Keratinocyte (primary cell): ENCODE measurements around the gene COG5. TPM values are rescaled to one million over a fixed set of nuclear protein-coding genes. Genes with fewer than 3 reads are reported as not detected.

Experiments used
- DNase-seq: peaks from one replicate; pipeline ENCODE4 v3.0.0-alpha.2; 2011; ENCODE audit warnings: low read depth, missing footprints, low spot score
- FAIRE-seq: peaks from 2 replicates; lab custom pipeline; 2011; peaks lifted over from hg19 to GRCh38; lab: Jason Lieb, UNC
- H2AFZ ChIP-seq: 2 replicates; pipeline ENCODE4 v1.6.0; 2012; ENCODE audit warnings: low read length, control low read depth, inconsistent platforms; ENCODE audit not compliant: control insufficient read depth
- H3K27ac ChIP-seq: 2 replicates; pipeline ENCODE4 v1.5.1; 2011; ENCODE audit warnings: low read length; ENCODE audit not compliant: control insufficient read depth, insufficient read depth
- H3K27me3 ChIP-seq: 3 replicates; pipeline ENCODE4 v1.6.0; 2011; ENCODE audit warnings: low read length; ENCODE audit not compliant: control insufficient read depth, insufficient read depth; ENCODE audit errors: extremely low read depth
- H3K36me3 ChIP-seq, 2 experiments: 2 replicates in 1 of 2; 3 replicates in 1 of 2; pipeline ENCODE4 v1.5.1; 2011; ENCODE audit warnings: low read length in 2 of 2, mild to moderate bottlenecking in 1 of 2; ENCODE audit not compliant: control insufficient read depth in 2 of 2, insufficient read depth in 2 of 2; ENCODE audit errors: extremely low read depth in 1 of 2
- H3K4me1 ChIP-seq: 3 replicates; pipeline ENCODE4 v1.5.1; 2011; ENCODE audit warnings: low read length; ENCODE audit not compliant: control insufficient read depth, insufficient read depth; ENCODE audit errors: extremely low read depth
- H3K4me2 ChIP-seq: 3 replicates; pipeline ENCODE4 v1.6.0; 2011; ENCODE audit warnings: low read depth, low read length; ENCODE audit not compliant: control insufficient read depth, insufficient read depth; ENCODE audit errors: extremely low read depth
- H3K4me3 ChIP-seq, 3 experiments: fragments of 200-600 bp in 1 of 3; sonication (generic) in 1 of 3; 2 replicates in 2 of 3; 3 replicates in 1 of 3; pipeline ENCODE4 v1.5.1; 2011 to 2016; ENCODE audit warnings: low read length in 3 of 3, mild to moderate bottlenecking in 3 of 3, control low read depth in 2 of 3, inconsistent platforms in 1 of 3, low read depth in 1 of 3, mixed read lengths in 1 of 3, mixed run types in 1 of 3, moderate library complexity in 1 of 3; ENCODE audit not compliant: control insufficient read depth in 2 of 3, insufficient read depth in 2 of 3; ENCODE audit errors: extremely low read depth in 1 of 3
- H3K79me2 ChIP-seq: 2 replicates; pipeline ENCODE4 v1.6.0; 2012; ENCODE audit warnings: low read length; ENCODE audit not compliant: control insufficient read depth, insufficient read depth
- H3K9ac ChIP-seq: 3 replicates; pipeline ENCODE4 v1.6.0; 2011; ENCODE audit warnings: low read length; ENCODE audit not compliant: control insufficient read depth, insufficient read depth; ENCODE audit errors: extremely low read depth
- H3K9me1 ChIP-seq: 3 replicates; pipeline ENCODE4 v1.6.0; 2011; ENCODE audit warnings: low read length; ENCODE audit not compliant: control insufficient read depth, insufficient read depth; ENCODE audit errors: extremely low read depth
- H3K9me3 ChIP-seq: 2 replicates; pipeline ENCODE4 v1.5.1; 2012; ENCODE audit warnings: low read depth, low read length; ENCODE audit not compliant: control insufficient read depth
- H4K20me1 ChIP-seq: 3 replicates; pipeline ENCODE4 v1.6.0; 2011; ENCODE audit warnings: low read length; ENCODE audit not compliant: control insufficient read depth, insufficient read depth; ENCODE audit errors: extremely low read depth
- EZH2 ChIP-seq: IDR thresholded peaks from one replicate; pipeline ENCODE4 v1.6.1; 2012; ENCODE audit warnings: inconsistent platforms, mild to moderate bottlenecking, low read length, moderate library complexity
- dilution Hi-C: fragments of 300-500 bp; cut with MboI; formaldehyde crosslinking; loops from one replicate; pipeline ENCODE4 v1.7.0; 2020; ENCODE audit warnings: low sequenced_read_pairs; ENCODE audit not compliant: extremely low pct_ligation_motif_present
- polyA plus RNA-seq, 5 experiments: library from polyadenylated mRNA; depleted of rRNA in 3 of 5; stranded (reverse) in 3 of 5; stranded (forward) in 1 of 5; unstranded in 1 of 5; fragments of >200 nt; gene quantifications; 1 replicate in 1 of 5; 2 replicates in 3 of 5; 3 replicates in 1 of 5; pipeline versions ENCODE4 v1.2.1 to v1.2.3, GENCODE V29; 2011 to 2012; ENCODE audit warnings: missing spikeins in 2 of 5, low read depth in 1 of 5, low replicate concordance in 1 of 5
- TF ChIP-seq, protein P1 (sequence below), 3 experiments: IDR thresholded peaks in 1 of 3; conservative IDR thresholded peaks in 1 of 3; optimal IDR thresholded peaks in 1 of 3; 2 replicates in 2 of 3; 3 replicates in 1 of 3; pipeline versions ENCODE3 to v1.5.1; 2011; ENCODE audit warnings: low read length in 3 of 3, mild to moderate bottlenecking in 3 of 3, moderate library complexity in 2 of 3, control low read depth in 1 of 3, inconsistent platforms in 1 of 3; ENCODE audit not compliant: insufficient read depth in 2 of 3; ENCODE audit errors: extremely low read depth in 1 of 3

COG5 gene
- polyA plus RNA-seq, 1 donor (not counting 4 experiments of a cell fraction or from before 2014, with no cell fraction given), result 50.7 TPM

DNA sequence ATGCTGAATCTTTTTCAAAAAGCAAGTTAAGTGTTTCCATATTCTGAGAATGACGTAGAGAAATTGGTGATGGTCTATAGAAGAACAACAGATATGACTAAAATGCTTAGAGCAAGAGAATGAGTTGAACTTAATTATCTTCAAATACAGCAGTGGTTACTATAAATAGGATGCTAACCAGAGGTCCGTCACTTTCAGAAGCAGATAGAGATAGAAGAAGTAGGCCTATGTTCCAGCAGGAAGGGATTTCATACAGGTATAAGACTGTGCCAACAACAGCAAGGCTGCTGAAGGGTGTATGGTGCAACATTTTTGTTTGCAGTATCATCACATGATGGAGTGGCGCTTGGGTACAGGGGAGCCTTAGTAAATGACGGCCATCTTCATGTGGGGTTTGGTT lies 326.3 kb downstream of the COG5 start:
- DNase-seq (no peak), FAIRE-seq (no peak)
- no peak overlapping the region for H3K27ac ChIP-seq
- H3K9ac ChIP-seq, result no peak overlapping the region
- no peak overlapping the region for H2AFZ ChIP-seq
- no peaks in the 10 kb centered on the region for H3K27me3 ChIP-seq
- TF ChIP-seq EZH2, result no peak
- TF ChIP-seq, protein P1, sequence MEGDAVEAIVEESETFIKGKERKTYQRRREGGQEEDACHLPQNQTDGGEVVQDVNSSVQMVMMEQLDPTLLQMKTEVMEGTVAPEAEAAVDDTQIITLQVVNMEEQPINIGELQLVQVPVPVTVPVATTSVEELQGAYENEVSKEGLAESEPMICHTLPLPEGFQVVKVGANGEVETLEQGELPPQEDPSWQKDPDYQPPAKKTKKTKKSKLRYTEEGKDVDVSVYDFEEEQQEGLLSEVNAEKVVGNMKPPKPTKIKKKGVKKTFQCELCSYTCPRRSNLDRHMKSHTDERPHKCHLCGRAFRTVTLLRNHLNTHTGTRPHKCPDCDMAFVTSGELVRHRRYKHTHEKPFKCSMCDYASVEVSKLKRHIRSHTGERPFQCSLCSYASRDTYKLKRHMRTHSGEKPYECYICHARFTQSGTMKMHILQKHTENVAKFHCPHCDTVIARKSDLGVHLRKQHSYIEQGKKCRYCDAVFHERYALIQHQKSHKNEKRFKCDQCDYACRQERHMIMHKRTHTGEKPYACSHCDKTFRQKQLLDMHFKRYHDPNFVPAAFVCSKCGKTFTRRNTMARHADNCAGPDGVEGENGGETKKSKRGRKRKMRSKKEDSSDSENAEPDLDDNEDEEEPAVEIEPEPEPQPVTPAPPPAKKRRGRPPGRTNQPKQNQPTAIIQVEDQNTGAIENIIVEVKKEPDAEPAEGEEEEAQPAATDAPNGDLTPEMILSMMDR (optimal IDR thresholded peaks at IDR 0.05 in 1 of 3, IDR thresholded peaks at IDR 0.05 in 1 of 3, conservative IDR thresholded peaks at IDR 0.05 in 1 of 3; ENCODE audit: extremely low read depth in 1 of 3, insufficient read depth in 2 of 3, low read length in 3 of 3), result no peak
- H4K20me1 ChIP-seq, result no peaks in the 10 kb centered on the region
- H3K4me1 ChIP-seq, result peaks cover 26% of the 10 kb centered on the region
- no peaks in the 10 kb centered on the region for H3K36me3 ChIP-seq
- H3K4me2 ChIP-seq, result no peak overlapping the region
- no peaks in the 10 kb centered on the region for H3K9me1 ChIP-seq
- H3K79me2 ChIP-seq, result no peaks in the 10 kb centered on the region
- H3K4me3 ChIP-seq, result no peak overlapping the region
- H3K9me3 ChIP-seq, result no peaks in the 10 kb centered on the region
- dilution Hi-C loops, result no loop called here

DNA sequence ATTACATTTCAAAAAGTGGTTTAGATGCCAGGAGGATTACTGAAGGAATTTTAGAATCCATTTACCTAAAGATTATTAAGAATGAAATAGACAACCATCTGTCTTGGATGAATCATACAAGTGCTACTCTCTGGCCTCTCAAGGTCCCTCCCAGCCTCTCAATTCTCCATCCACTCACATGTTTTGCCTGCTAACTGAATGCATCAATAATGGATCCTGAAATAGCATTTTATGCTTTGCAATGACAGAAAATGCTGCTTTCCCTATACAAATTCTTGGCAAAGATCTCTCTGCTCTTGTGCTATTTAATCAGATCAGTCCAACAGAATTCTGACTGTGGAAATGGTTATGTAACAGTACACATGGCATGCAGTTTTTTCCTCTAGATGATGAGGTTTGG lies 326.9 kb downstream of the COG5 start:
- Histone ChIP-seq H3K4me3 (no peak overlapping the region), H3K4me1 (peaks cover 32% of the 10 kb centered on the region), H3K4me2 (no peak overlapping the region), H3K36me3 (no peaks in the 10 kb centered on the region), H3K27me3 (no peaks in the 10 kb centered on the region), H3K79me2 (no peaks in the 10 kb centered on the region), H3K9me3 (no peaks in the 10 kb centered on the region), H3K27ac (no peak overlapping the region), H3K9ac (no peak overlapping the region), H3K9me1 (no peaks in the 10 kb centered on the region), H2AFZ (no peak overlapping the region), H4K20me1 (no peaks in the 10 kb centered on the region)
- dilution Hi-C loops, result no loop called here
- no peak for FAIRE-seq
- TF ChIP-seq, protein P1 (optimal IDR thresholded peaks at IDR 0.05 in 1 of 3, IDR thresholded peaks at IDR 0.05 in 1 of 3, conservative IDR thresholded peaks at IDR 0.05 in 1 of 3; ENCODE audit: extremely low read depth in 1 of 3, insufficient read depth in 2 of 3, low read length in 3 of 3), result no peak
- no peak for TF ChIP-seq EZH2
- no peak for DNase-seq
